Adipocyte (in vitro differentiated cells): Measurements from ENCODE around the gene WDR4.
"Not testable (repeated sequence)": the region's sequence is repeated elsewhere in the genome, so short reads cannot be mapped to it uniquely, and the experiment has no call there.

Source experiments
- DNase-seq: peaks from one replicate; pipeline ENCODE4 v3.0.0-alpha.2; 2015; ENCODE audit warnings: low read depth
- H3K27me3 ChIP-seq: replicated peaks from 2 replicates; pipeline ENCODE4 v1.7.0; 2013; ENCODE audit warnings: mild to moderate bottlenecking, low read length, moderate library complexity; ENCODE audit not compliant: control insufficient read depth, insufficient read depth
- H3K36me3 ChIP-seq: 2 replicates; pipeline ENCODE4 v1.7.0; 2013; ENCODE audit warnings: low read length, mild to moderate bottlenecking, moderate library complexity; ENCODE audit not compliant: control insufficient read depth, insufficient read depth, severe bottlenecking
- H3K4me1 ChIP-seq: 2 replicates; pipeline ENCODE4 v1.7.0; 2013; ENCODE audit warnings: mild to moderate bottlenecking, low read length, moderate library complexity; ENCODE audit not compliant: control insufficient read depth, insufficient read depth
- H3K4me3 ChIP-seq: 2 replicates; pipeline ENCODE4 v1.7.0; 2013; ENCODE audit warnings: mild to moderate bottlenecking, low read length, moderate library complexity
- H3K9ac ChIP-seq: 2 replicates; pipeline ENCODE4 v1.7.0; 2013; ENCODE audit warnings: mild to moderate bottlenecking, low read length, moderate library complexity
- H3K9me3 ChIP-seq: 2 replicates; pipeline ENCODE4 v1.7.0; 2013; ENCODE audit warnings: mild to moderate bottlenecking, low read length, moderate library complexity; ENCODE audit not compliant: control insufficient read depth

The WDR4 gene

GRCh38 chr21:42820616-42821465 lies 58.5 kb downstream of the WDR4 start:
- H3K36me3 ChIP-seq: no peaks in the 10 kb centered on the region
- H3K9me3 ChIP-seq: peaks cover 15% of the 10 kb centered on the region
- no peak for DNase-seq
- H3K4me1 ChIP-seq: no peaks in the 10 kb centered on the region
- no peak overlapping the region for H3K9ac ChIP-seq
- H3K4me3 ChIP-seq: no peak overlapping the region
- no peaks in the 10 kb centered on the region for H3K27me3 ChIP-seq

- H3K36me3 ChIP-seq: no peaks in the 10 kb centered on the region
- no peaks in the 10 kb centered on the region for H3K4me1 ChIP-seq
- DNase-seq: no peak
- no peaks in the 10 kb centered on the region for H3K27me3 ChIP-seq
- H3K4me3 ChIP-seq: no peak overlapping the region
- peaks cover 13% of the 10 kb centered on the region for H3K9me3 ChIP-seq
- H3K9ac ChIP-seq: no peak overlapping the region
These were observed 59.3 kb downstream of the WDR4 start for GRCh38 chr21:42819861-42820615.

GRCh38 chr21:42818328-42818749 lies 61.0 kb downstream of the WDR4 start:
- DNase-seq: peak; percentile 73

GRCh38 chr21:42815217-42815616 lies 64.1 kb downstream of the WDR4 start:
- Histone ChIP-seq H3K36me3 (no peaks in the 10 kb centered on the region), H3K4me3 (no peak overlapping the region), H3K9ac (no peak overlapping the region), H3K9me3 (peaks cover 14% of the 10 kb centered on the region), H3K27me3 (peaks cover 10% of the 10 kb centered on the region), H3K4me1 (no peaks in the 10 kb centered on the region)
- no peak for DNase-seq

More at GRCh38 chr21:42818328-42818749, 61.0 kb downstream of the WDR4 start:
- Histone ChIP-seq H3K4me1 (no peaks in the 10 kb centered on the region), H3K27me3 (no peaks in the 10 kb centered on the region), H3K36me3 (no peaks in the 10 kb centered on the region), H3K4me3 (no peak overlapping the region), H3K9ac (no peak overlapping the region), H3K9me3 (peaks cover 16% of the 10 kb centered on the region)

- Histone ChIP-seq H3K27me3 (peaks cover 34% of the 10 kb centered on the region), H3K9me3 (peaks cover 14% of the 10 kb centered on the region)
- H3K4me3 ChIP-seq, DNase-seq, H3K9ac ChIP-seq, H3K4me1 ChIP-seq, H3K36me3 ChIP-seq: not testable (repeated sequence)
These were observed 66.7 kb downstream of the WDR4 start for GRCh38 chr21:42812528-42813241.

- peaks cover 14% of the 10 kb centered on the region for H3K9me3 ChIP-seq
- peaks cover 37% of the 10 kb centered on the region for H3K27me3 ChIP-seq
- no peak overlapping the region for H3K4me3 ChIP-seq
- no peak overlapping the region for H3K9ac ChIP-seq
- DNase-seq: no peak
- no peaks in the 10 kb centered on the region for H3K36me3 ChIP-seq
- no peaks in the 10 kb centered on the region for H3K4me1 ChIP-seq
These were observed 67.4 kb downstream of the WDR4 start for GRCh38 chr21:42811960-42812359.

GRCh38 chr21:42809577-42810475 lies 69.5 kb downstream of the WDR4 start:
- H3K9ac ChIP-seq: no peak overlapping the region
- H3K27me3 ChIP-seq: peaks cover 43% of the 10 kb centered on the region
- no peaks in the 10 kb centered on the region for H3K4me1 ChIP-seq
- no peak for DNase-seq
- peaks cover 1% of the 10 kb centered on the region for H3K9me3 ChIP-seq
- no peak overlapping the region for H3K4me3 ChIP-seq
- no peaks in the 10 kb centered on the region for H3K36me3 ChIP-seq

- Histone ChIP-seq H3K4me3 (no peak overlapping the region), H3K27me3 (peaks cover 43% of the 10 kb centered on the region), H3K9ac (no peak overlapping the region), H3K36me3 (no peaks in the 10 kb centered on the region), H3K9me3 (no peaks in the 10 kb centered on the region), H3K4me1 (no peaks in the 10 kb centered on the region)
- no peak for DNase-seq
These were observed 70.2 kb downstream of the WDR4 start for GRCh38 chr21:42809171-42809570.

- Histone ChIP-seq H3K4me1 (no peaks in the 10 kb centered on the region), H3K36me3 (no peaks in the 10 kb centered on the region), H3K27me3 (peaks cover 43% of the 10 kb centered on the region), H3K9me3 (no peaks in the 10 kb centered on the region), H3K9ac (no peak overlapping the region), H3K4me3 (no peak overlapping the region)
- no peak for DNase-seq
These were observed 71.3 kb downstream of the WDR4 start for GRCh38 chr21:42807938-42808613.

GRCh38 chr21:42807293-42807895 lies 71.9 kb downstream of the WDR4 start:
- H3K4me3 ChIP-seq, H3K36me3 ChIP-seq, DNase-seq, H3K9ac ChIP-seq, H3K4me1 ChIP-seq, H3K9me3 ChIP-seq: not testable (repeated sequence)
- peaks cover 43% of the 10 kb centered on the region for H3K27me3 ChIP-seq
